GM12872 (cell line): ENCODE measurements around the gene CLP1.

Experiments
- CTCF ChIP-seq: IDR thresholded peaks from 3 replicates; pipeline ENCODE4 v1.5.1; 2011; ENCODE audit warnings: low read depth, mild to moderate bottlenecking, low read length, moderate library complexity; ENCODE audit not compliant: insufficient read depth

CLP1 gene

GRCh38 chr11:57634311-57634710 is 23.3 kb upstream of the CLP1 start:
- no peak for TF ChIP-seq CTCF

GRCh38 chr11:57635246-57635645 is 22.3 kb upstream of the CLP1 start:
- TF ChIP-seq CTCF: no peak

- TF ChIP-seq CTCF: no peak
Measured at GRCh38 chr11:57637626-57638004, 19.9 kb upstream of the CLP1 start.

DNA sequence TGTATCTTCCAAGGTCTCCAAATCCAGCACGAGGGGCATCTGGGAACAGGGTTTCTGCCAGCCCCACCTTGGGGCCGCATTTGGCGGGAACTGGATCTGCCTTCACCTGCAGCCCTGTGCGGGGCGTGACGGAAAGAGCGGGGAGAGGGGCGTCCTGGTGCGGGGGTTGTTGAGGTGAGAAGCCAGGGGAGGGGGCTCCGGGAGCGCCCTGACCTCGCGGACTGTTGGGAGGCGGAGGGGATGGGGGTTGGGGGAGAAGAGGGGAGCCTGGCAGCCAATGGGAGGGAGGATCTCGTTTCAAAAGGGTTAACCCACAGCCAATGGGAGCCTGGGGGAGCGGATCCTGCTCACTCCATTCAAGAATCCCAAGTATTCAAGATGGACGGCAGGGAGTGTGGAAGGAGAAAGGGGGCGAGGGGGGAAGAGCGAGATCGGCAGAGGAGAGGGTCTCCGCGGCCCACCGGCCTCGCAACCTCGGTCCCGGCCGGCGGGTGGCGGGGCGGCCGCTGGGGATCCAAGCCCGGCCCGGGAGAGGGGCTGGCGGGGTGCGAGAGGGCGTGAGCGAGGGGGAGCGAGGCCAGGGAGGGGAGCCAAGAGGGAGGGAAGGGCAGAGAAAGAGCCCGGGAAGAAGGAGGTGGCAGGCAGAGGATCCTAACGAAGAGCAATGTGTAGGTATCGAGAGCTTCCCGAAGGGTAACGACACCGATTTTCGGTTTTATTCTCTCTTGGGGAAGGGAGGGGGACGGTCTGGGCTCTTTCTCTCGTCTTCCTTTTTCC is 19.4 kb upstream of the CLP1 start:
- no peak for TF ChIP-seq CTCF

- no peak for TF ChIP-seq CTCF
Measured at GRCh38 chr11:57638811-57639320, 18.7 kb upstream of the CLP1 start.

DNA sequence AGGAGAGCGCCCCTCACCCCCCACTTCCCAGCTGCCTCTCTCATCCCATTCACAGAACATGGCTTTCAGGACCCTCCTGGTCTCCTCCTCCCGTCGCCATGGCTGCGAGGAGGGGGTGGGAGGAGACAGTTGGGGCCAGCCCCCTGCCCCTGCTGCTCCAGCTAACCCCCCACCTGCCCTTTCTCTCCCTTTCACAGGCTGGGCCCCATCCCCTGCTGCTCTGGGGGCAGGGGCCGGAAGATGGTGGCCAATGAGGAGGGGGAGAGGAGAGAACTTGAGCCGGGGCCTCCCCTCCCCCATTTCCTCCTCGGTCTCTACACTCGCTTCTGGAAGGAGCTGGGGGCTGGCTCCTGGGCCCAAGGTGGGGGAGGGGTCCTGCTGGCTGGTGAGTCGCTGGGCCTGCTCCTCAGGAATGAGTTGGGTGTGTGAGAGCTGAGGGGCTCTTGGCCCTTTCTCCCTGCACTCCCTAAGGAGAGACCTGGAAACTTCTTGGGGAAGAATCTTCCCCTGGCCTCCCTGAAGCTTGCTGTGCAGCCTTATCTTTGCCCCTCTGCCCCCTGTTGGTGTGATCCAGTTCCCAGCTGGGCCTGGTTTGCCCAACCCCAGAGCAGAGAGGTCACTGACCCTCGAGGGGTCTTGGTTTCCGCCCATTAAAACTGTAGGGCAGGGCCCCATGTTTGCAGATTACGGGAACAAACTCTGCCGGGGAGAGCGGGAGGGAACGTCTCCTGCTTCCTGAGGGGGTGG is 18.1 kb upstream of the CLP1 start:
- no peak for TF ChIP-seq CTCF

DNA sequence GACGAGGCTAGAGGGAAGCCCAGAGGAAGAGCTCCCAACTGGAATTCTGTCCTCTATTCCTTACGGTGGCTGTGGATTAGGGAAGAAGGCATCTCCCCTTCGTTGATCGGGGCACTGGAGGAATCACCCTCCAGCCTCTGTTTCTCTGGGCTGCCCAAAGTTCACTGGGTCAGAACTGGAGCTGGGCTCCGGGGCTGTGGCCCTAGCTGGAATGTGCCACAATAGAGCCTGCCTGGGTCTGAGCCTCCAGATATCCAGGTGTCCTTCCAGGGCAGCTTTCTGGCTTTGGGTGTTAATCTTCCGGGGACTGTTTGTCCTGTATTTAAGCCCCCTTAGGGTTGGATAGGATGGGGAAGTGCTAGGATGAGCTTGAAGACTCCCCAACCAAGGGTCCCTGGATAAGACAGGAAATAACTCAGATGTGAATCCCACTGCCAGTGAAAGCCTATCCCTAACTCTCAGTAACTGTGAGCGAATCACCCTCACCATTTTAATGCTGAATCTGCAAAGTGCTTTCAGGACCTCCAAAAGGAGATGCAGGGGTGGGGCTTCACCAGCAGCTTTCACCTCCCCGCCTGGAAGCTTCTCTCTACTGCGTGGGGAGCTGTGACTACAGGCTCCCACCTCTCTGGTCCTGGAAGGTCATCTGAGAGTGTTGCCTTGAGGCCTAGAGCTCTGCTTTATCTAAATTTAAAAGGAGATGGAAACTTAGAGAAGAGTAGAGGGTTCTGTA is 17.3 kb upstream of the CLP1 start:
- TF ChIP-seq CTCF: no peak
